Astrocyte (in vitro differentiated cells and primary cell): ENCODE results near the gene ASF1A. TPM values are rescaled to one million over a fixed set of nuclear protein-coding genes. Genes with fewer than 3 reads are reported as not detected.

Experiments
- DNase-seq: peaks from one replicate; pipeline ENCODE4 v3.0.0-alpha.2; 2010; ENCODE audit warnings: low read depth
- FAIRE-seq: peaks from 2 replicates; lab custom pipeline; 2011; peaks lifted over from hg19 to GRCh38; lab: Jason Lieb, UNC
- H2AFZ ChIP-seq: 2 replicates; pipeline ENCODE4 v1.6.0; 2012; ENCODE audit warnings: low read depth, low read length, inconsistent platforms
- H3K27ac ChIP-seq: 2 replicates; pipeline ENCODE4 v1.5.1; 2011; ENCODE audit warnings: low read depth, low read length, inconsistent platforms
- H3K27me3 ChIP-seq: 2 replicates; pipeline ENCODE4 v1.6.0; 2011; ENCODE audit warnings: low read length, inconsistent platforms; ENCODE audit not compliant: insufficient read depth
- H3K36me3 ChIP-seq: 2 replicates; pipeline ENCODE4 v1.5.1; 2011; ENCODE audit warnings: low read length, inconsistent platforms; ENCODE audit not compliant: insufficient read depth
- H3K4me1 ChIP-seq: 2 replicates; pipeline ENCODE4 v1.5.1; 2011; ENCODE audit warnings: low read length, inconsistent platforms; ENCODE audit not compliant: insufficient read depth
- H3K4me2 ChIP-seq: 2 replicates; pipeline ENCODE4 v1.6.0; 2012; ENCODE audit warnings: low read length, inconsistent platforms
- H3K4me3 ChIP-seq: 2 replicates; pipeline ENCODE4 v1.5.1; 2011; ENCODE audit warnings: low read depth, mild to moderate bottlenecking, low read length, inconsistent platforms; ENCODE audit not compliant: insufficient read depth
- H3K79me2 ChIP-seq: 2 replicates; pipeline ENCODE4 v1.6.0; 2012; ENCODE audit warnings: mild to moderate bottlenecking, low read length, inconsistent platforms; ENCODE audit not compliant: insufficient read depth
- H3K9ac ChIP-seq: 2 replicates; pipeline ENCODE4 v1.6.0; 2012; ENCODE audit warnings: mild to moderate bottlenecking, low read length, inconsistent platforms
- H3K9me3 ChIP-seq: 2 replicates; pipeline ENCODE4 v1.5.1; 2012; ENCODE audit warnings: low read depth, mild to moderate bottlenecking, low read length, inconsistent platforms; ENCODE audit not compliant: insufficient read depth
- H4K20me1 ChIP-seq: 2 replicates; pipeline ENCODE4 v1.6.0; 2012; ENCODE audit warnings: low read length, inconsistent platforms; ENCODE audit not compliant: insufficient read depth
- H3K27ac Mint-ChIP-seq: one replicate; pipeline ENCODE4 v1.8.0; 2021; ENCODE audit warnings: mild to moderate bottlenecking, mixed read lengths; ENCODE audit not compliant: unreplicated experiment
- H3K27me3 Mint-ChIP-seq: one replicate; pipeline ENCODE4 v1.8.0; 2021; ENCODE audit warnings: low read depth, mixed read lengths; ENCODE audit not compliant: unreplicated experiment
- H3K36me3 Mint-ChIP-seq: one replicate; pipeline ENCODE4 v1.8.0; 2021; ENCODE audit warnings: low read depth, mixed read lengths; ENCODE audit not compliant: unreplicated experiment
- H3K4me1 Mint-ChIP-seq: one replicate; pipeline ENCODE4 v1.8.0; 2021; ENCODE audit warnings: low read depth, mixed read lengths; ENCODE audit not compliant: unreplicated experiment
- H3K4me3 Mint-ChIP-seq: one replicate; pipeline ENCODE4 v1.8.0; 2021; ENCODE audit warnings: mild to moderate bottlenecking, moderate library complexity, mixed read lengths; ENCODE audit not compliant: unreplicated experiment
- H3K9me3 Mint-ChIP-seq: one replicate; pipeline ENCODE4 v1.8.0; 2021; ENCODE audit warnings: mild to moderate bottlenecking, mixed read lengths; ENCODE audit not compliant: unreplicated experiment
- EZH2 ChIP-seq: IDR thresholded peaks from 2 replicates; pipeline ENCODE4 v1.6.1; 2012; ENCODE audit warnings: mild to moderate bottlenecking, low read length, inconsistent platforms; ENCODE audit not compliant: insufficient read depth
- total RNA-seq: library from RNA; stranded (reverse); gene quantifications from 2 replicates; pipeline ENCODE4 v1.2.1, GENCODE V29; 2021
- TF ChIP-seq, protein P1 (sequence below): IDR thresholded peaks from 2 replicates; pipeline ENCODE4 v1.5.1; 2011; ENCODE audit warnings: low read depth, mild to moderate bottlenecking, inconsistent platforms, low read length, moderate library complexity; ENCODE audit not compliant: insufficient read depth

Gene ASF1A
- total RNA-seq, 1 donor from 2014 or later = 35.7 TPM

DNA sequence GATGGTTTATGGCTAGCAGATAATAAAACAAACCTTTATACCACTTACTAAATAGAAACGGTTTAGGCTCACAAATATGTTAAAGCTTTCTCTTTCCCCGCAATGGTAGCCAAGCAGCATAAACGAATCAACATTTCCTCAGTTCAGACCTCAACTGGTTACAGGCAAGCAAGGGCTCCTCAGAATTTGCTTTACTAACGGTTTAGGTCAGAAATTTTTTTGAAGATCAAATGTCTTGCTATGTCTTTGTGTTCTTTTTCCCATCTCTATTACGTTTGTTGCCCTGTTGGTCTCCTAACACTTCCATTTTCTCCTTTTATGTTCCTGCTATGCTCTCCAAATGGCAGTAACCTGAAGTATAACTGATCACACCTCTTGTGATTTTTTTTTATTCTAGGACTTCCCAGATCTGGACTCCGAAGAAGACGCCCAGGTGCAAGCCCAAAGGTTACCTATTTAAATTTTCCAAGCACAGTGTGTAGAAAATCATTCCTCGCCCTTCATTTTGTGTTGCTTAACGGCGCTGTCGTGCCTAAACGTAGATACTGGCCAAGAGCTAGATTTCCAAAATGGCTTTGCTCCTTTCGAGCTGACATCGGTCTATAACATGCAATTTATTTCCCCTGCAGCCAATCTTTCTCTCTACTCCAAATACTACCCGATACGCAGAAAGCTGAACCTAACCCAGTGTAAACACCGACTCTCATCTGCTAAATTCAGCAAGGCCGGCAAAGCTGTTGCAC lies 717 bp upstream of the ASF1A start:
- Mint-ChIP-seq H3K27ac (peak overlapping the region; percentile 95), H3K4me3 (peak overlapping the region; percentile 89), H3K36me3 (peaks cover 3% of the 10 kb centered on the region), H3K9me3 (no peaks in the 10 kb centered on the region), H3K4me1 (peaks cover 21% of the 10 kb centered on the region), H3K27me3 (no peaks in the 10 kb centered on the region)
- peak overlapping the region; percentile 92 for H3K4me2 ChIP-seq
- peaks cover 10% of the 10 kb centered on the region for H3K4me1 ChIP-seq
- no peaks in the 10 kb centered on the region for H3K9me3 ChIP-seq
- H2AFZ ChIP-seq = peak overlapping the region; percentile 58
- no peaks in the 10 kb centered on the region for H3K27me3 ChIP-seq
- no peaks in the 10 kb centered on the region for H3K36me3 ChIP-seq
- no peak for TF ChIP-seq EZH2
- TF ChIP-seq, protein P1, sequence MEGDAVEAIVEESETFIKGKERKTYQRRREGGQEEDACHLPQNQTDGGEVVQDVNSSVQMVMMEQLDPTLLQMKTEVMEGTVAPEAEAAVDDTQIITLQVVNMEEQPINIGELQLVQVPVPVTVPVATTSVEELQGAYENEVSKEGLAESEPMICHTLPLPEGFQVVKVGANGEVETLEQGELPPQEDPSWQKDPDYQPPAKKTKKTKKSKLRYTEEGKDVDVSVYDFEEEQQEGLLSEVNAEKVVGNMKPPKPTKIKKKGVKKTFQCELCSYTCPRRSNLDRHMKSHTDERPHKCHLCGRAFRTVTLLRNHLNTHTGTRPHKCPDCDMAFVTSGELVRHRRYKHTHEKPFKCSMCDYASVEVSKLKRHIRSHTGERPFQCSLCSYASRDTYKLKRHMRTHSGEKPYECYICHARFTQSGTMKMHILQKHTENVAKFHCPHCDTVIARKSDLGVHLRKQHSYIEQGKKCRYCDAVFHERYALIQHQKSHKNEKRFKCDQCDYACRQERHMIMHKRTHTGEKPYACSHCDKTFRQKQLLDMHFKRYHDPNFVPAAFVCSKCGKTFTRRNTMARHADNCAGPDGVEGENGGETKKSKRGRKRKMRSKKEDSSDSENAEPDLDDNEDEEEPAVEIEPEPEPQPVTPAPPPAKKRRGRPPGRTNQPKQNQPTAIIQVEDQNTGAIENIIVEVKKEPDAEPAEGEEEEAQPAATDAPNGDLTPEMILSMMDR = no peak
- FAIRE-seq = no peak
- H3K79me2 ChIP-seq = peaks cover 78% of the 10 kb centered on the region
- H4K20me1 ChIP-seq = no peaks in the 10 kb centered on the region
- peak overlapping the region; percentile 89 for H3K27ac ChIP-seq
- peak overlapping the region; percentile 94 for H3K9ac ChIP-seq
- DNase-seq = peak; percentile 60
- peak overlapping the region; percentile 78 for H3K4me3 ChIP-seq

DNA sequence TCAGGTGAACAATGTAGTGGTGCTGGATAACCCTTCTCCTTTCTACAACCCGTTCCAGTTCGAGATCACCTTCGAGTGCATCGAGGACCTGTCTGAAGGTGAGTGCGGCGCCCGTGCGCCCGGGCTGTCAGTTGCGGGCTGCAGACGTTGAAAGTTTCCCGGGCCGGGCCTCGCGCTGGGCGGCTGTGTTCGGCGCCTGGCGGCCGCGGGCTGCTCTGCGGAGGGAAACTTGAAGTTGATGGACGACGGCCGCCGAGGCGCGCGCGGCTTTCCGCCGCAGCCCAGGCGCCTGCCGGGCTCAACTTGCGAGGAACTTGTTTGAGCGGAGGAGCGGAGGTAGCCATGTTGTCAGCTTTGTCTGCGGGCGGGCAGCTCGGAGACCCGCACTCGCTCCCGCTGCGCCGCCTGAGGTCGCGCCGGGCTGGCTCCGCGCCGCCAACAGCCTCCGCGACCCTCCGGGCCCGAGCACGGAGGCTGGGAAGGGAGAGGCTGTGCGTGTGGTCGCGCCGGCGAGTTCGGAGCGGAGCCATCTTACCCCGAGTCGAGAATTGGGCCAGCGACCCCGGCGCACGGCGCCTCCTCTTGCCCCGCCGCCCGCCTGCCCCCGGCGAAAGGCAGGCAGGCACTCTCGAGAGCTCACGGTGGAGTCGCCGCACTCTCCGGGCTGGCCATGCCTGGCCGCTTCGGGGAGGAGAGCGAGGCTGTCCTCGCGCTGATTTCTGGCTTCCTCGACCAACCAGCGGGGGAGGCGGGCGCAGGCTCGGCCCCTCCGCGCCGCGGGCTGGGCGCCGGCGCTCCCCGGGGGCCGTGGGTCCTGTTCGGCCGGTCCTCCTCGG lies 691 bp downstream of the ASF1A start:
- peak overlapping the region; percentile 97 for H3K27ac Mint-ChIP-seq
- DNase-seq (peak; percentile 47), FAIRE-seq (no peak)
- Histone ChIP-seq H2AFZ (peak overlapping the region; percentile 36), H3K4me3 (peak overlapping the region; percentile 91), H4K20me1 (peaks cover under 1% of the 10 kb centered on the region), H3K27me3 (no peaks in the 10 kb centered on the region), H3K4me2 (peak overlapping the region; percentile 92), H3K4me1 (peaks cover 10% of the 10 kb centered on the region), H3K9ac (peak overlapping the region; percentile 94), H3K36me3 (peaks cover 8% of the 10 kb centered on the region), H3K79me2 (peaks cover 85% of the 10 kb centered on the region), H3K9me3 (no peaks in the 10 kb centered on the region), H3K27ac (peak overlapping the region; percentile 93)
- H3K4me1 Mint-ChIP-seq = peaks cover 29% of the 10 kb centered on the region
- peak overlapping the region; percentile 97 for H3K4me3 Mint-ChIP-seq
- no peaks in the 10 kb centered on the region for H3K27me3 Mint-ChIP-seq
- no peaks in the 10 kb centered on the region for H3K9me3 Mint-ChIP-seq
- peaks cover 6% of the 10 kb centered on the region for H3K36me3 Mint-ChIP-seq
- TF ChIP-seq EZH2 = no peak
- TF ChIP-seq, protein P1 = no peak
